ENCODE results near the gene ITGA5. TPM values are rescaled to one million over a fixed set of nuclear protein-coding genes. Genes with fewer than 3 reads are reported as not detected.

The ITGA5 gene
- total RNA-seq, 1 donor from 2014 or later = 109 TPM

DNA sequence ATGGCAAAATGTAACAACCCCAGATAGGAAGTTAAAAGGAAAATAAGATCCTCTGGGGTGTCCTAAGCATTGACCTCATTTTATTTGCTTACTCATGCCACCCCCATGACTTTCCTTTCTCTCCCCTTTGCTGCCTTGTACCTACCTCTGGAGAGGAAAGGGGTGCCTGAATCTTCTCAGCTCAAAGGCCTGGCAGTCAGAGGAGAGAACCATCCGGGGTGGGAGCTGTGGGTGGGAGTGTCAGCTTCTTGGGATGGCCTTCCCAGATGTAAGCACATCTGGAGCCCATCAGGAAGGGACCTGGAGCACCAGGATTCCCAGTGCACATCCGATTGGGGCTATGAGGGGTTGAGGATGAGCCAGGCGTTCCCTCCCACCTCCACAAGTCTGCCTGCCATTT is 5.2 kb upstream of the ITGA5 start:
- H3K36me3 ChIP-seq (ENCODE audit: control insufficient read depth, insufficient read depth, low read length) = no peaks in the 10 kb centered on the region
- H3K27me3 ChIP-seq (ENCODE audit: control insufficient read depth, insufficient read depth, low read length) = peaks cover 6% of the 10 kb centered on the region
- DNase-seq (ENCODE audit: low read depth) = no peak
- H3K4me3 ChIP-seq (ENCODE audit: low read depth, low read length) = no peak overlapping the region
- no peak for TF ChIP-seq CTCF (IDR thresholded peaks at IDR 0.05; ENCODE audit: insufficient read depth, low read length, poor library complexity, severe bottlenecking)

GRCh38 chr12:54423816-54424150 is 4.7 kb upstream of the ITGA5 start:
- DNase-seq (ENCODE audit: low read depth) = no peak
- no peak for TF ChIP-seq CTCF (IDR thresholded peaks at IDR 0.05; ENCODE audit: insufficient read depth, low read length, poor library complexity, severe bottlenecking)
- Histone ChIP-seq H3K4me3 (ENCODE audit: low read depth, low read length) (no peak overlapping the region), H3K36me3 (ENCODE audit: control insufficient read depth, insufficient read depth, low read length) (no peaks in the 10 kb centered on the region), H3K27me3 (ENCODE audit: control insufficient read depth, insufficient read depth, low read length) (peaks cover 6% of the 10 kb centered on the region)

- no peaks in the 10 kb centered on the region for H3K36me3 ChIP-seq (ENCODE audit: control insufficient read depth, insufficient read depth, low read length)
- no peak for DNase-seq (ENCODE audit: low read depth)
- H3K27me3 ChIP-seq (ENCODE audit: control insufficient read depth, insufficient read depth, low read length) = peaks cover 4% of the 10 kb centered on the region
- no peak for TF ChIP-seq CTCF (IDR thresholded peaks at IDR 0.05; ENCODE audit: insufficient read depth, low read length, poor library complexity, severe bottlenecking)
- H3K4me3 ChIP-seq (ENCODE audit: low read depth, low read length) = no peak overlapping the region
These were observed 2.8 kb upstream of the ITGA5 start for GRCh38 chr12:54421879-54422250.

- TF ChIP-seq CTCF (IDR thresholded peaks at IDR 0.05; ENCODE audit: insufficient read depth, low read length, poor library complexity, severe bottlenecking) = no peak
- Histone ChIP-seq H3K4me3 (ENCODE audit: low read depth, low read length) (no peak overlapping the region), H3K36me3 (ENCODE audit: control insufficient read depth, insufficient read depth, low read length) (no peaks in the 10 kb centered on the region), H3K27me3 (ENCODE audit: control insufficient read depth, insufficient read depth, low read length) (no peaks in the 10 kb centered on the region)
- no peak for DNase-seq (ENCODE audit: low read depth)
These were observed 2.3 kb upstream of the ITGA5 start for GRCh38 chr12:54421175-54421878.

GRCh38 chr12:54420766-54421144 is 1.7 kb upstream of the ITGA5 start:
- Histone ChIP-seq H3K4me3 (ENCODE audit: low read depth, low read length) (no peak overlapping the region), H3K27me3 (ENCODE audit: control insufficient read depth, insufficient read depth, low read length) (no peaks in the 10 kb centered on the region), H3K36me3 (ENCODE audit: control insufficient read depth, insufficient read depth, low read length) (no peaks in the 10 kb centered on the region)
- no peak for DNase-seq (ENCODE audit: low read depth)
- no peak for TF ChIP-seq CTCF (IDR thresholded peaks at IDR 0.05; ENCODE audit: insufficient read depth, low read length, poor library complexity, severe bottlenecking)

DNA sequence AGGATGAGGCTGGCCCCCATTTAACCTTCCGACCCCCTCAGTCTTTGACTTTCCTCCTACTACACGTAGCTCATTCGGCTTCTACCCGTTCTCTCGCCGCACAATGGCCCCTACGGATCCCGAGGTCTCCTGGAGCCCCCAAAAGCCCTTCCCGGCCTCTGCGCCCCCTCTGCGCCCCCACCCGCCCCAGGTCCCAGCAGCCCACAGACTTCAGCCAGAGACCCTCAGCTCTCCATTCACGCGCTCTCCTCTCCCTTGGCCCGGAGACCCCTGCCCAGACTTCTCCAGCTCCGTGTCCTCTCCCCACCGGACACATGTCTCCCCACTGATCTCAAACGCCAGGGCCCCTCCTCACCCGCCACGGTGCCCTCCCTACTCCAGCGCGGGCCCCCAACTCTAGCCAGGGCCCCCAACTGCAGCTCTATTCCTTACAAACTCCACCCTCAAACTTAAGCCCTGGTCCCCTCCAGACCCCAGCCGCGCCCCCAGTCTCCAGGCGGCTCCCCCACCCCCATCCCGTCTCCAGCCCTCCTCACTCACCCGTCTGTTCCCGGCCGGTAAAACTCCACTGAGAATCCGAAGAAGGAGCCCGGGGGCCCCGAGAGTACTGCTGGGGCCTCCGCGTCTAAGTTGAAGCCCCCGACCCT is 502 bp downstream of the ITGA5 start:
- no peak for TF ChIP-seq CTCF (IDR thresholded peaks at IDR 0.05; ENCODE audit: insufficient read depth, low read length, poor library complexity, severe bottlenecking)
- no peak for DNase-seq (ENCODE audit: low read depth)
- H3K27me3 ChIP-seq (ENCODE audit: control insufficient read depth, insufficient read depth, low read length) = no peaks in the 10 kb centered on the region
- peak overlapping the region; percentile 93 for H3K4me3 ChIP-seq (ENCODE audit: low read depth, low read length)
- no peaks in the 10 kb centered on the region for H3K36me3 ChIP-seq (ENCODE audit: control insufficient read depth, insufficient read depth, low read length)
